ENCODE measurements around the gene PTS. TPM values are rescaled to one million over a fixed set of nuclear protein-coding genes. Genes with fewer than 3 reads are reported as not detected.

The PTS gene
- total and polyA plus RNA-seq, 9 of the 15 experiments (the other 6 are each of a cell fraction or from before 2014, with no cell fraction given): 27.1 to 72.7 (median 41.1) TPM

DNA sequence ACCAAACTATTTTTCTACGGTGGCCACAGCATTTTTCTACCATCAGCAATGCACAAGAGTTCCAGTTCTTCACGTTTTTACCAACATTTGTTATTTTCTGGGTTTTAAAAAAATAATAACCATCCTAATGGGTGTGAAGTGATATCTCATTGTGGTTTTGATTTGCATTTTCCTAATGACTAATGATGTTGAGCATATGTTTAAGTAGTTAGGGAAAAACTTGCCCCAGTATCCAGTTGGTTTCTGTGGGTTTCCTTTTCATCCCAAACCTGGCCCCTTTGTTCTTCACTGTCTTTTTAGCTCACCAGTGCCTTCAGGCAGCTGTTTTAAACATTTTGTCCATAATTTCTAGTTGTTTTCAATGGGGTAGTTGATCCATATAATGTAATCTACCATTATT lies 14.7 kb upstream of the PTS start (continued):
- TF ChIP-seq, protein P1, sequence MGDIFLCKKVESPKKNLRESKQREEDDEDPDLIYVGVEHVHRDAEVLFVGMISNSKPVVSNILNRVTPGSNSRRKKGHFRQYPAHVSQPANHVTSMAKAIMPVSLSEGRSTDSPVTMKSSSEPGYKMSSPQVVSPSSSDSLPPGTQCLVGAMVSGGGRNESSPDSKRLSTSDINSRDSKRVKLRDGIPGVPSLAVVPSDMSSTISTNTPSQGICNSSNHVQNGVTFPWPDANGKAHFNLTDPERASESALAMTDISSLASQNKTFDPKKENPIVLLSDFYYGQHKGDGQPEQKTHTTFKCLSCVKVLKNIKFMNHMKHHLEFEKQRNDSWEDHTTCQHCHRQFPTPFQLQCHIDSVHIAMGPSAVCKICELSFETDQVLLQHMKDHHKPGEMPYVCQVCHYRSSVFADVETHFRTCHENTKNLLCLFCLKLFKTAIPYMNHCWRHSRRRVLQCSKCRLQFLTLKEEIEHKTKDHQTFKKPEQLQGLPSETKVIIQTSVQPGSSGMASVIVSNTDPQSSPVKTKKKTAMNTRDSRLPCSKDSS (IDR thresholded peaks at IDR 0.05; ENCODE audit: low read depth, partially characterized antibody): no peak

DNA sequence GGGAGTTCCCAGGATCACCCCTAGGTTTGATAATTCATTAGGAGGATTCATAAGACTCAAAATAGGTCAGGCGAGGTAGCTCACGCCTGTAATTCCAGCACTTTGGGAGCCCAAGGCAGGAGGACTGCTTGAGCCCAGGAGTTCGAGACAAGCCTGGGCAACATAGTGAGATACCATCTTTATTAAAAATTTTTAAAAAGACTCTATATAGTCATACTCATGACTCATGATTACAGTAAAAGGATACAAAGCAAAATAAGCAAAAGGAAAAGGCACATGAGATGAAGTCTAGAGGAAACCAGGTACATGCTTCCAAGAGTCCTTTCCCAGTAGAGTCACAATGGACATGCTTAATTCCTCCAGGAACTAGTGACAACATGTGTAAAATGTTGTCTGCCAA lies 13.9 kb upstream of the PTS start:
- Histone ChIP-seq H3K79me2 (ENCODE audit: control insufficient read depth, insufficient read depth, low read length) (no peaks in the 10 kb centered on the region), H3K4me1 (replicated peaks in 1 of 2; ENCODE audit: control insufficient read depth in 2 of 2, insufficient read depth in 2 of 2, low read length in 2 of 2) (no peaks in the 10 kb centered on the region), H2AFZ (ENCODE audit: low read depth, low read length) (no peak overlapping the region), H3K4me3 (no peak overlapping the region), H3K9ac (ENCODE audit: insufficient read depth in 1 of 2, low read depth in 2 of 2, low read length in 2 of 2) (no peak overlapping the region), H3K9me3 (replicated peaks; ENCODE audit: control insufficient read depth, insufficient read depth, low read depth, low read length) (no peaks in the 10 kb centered on the region), H3K27me3 (ENCODE audit: control insufficient read depth in 2 of 2, insufficient read depth in 2 of 2, low read length in 2 of 2) (peaks cover 0 to 2% of the 10 kb centered on the region in 2 experiments; a peak in 2 of 5 replicates), H3K36me3 (ENCODE audit: control insufficient read depth, insufficient read depth, low read length) (no peaks in the 10 kb centered on the region), H4K20me1 (replicated peaks; ENCODE audit: control insufficient read depth, insufficient read depth, low read length) (no peaks in the 10 kb centered on the region), H3K27ac (ENCODE audit: extremely low read depth, low read depth, low read length) (no peak overlapping the region), H3K4me2 (ENCODE audit: insufficient read depth, low read length) (no peak overlapping the region), H3K9me1 (ENCODE audit: control insufficient read depth, insufficient read depth, low read length) (no peaks in the 10 kb centered on the region)
- DNase-seq (ENCODE audit: extremely low read depth in 1 of 4, low spot score in 3 of 4) (no peak), FAIRE-seq (no peak), ATAC-seq (no peak)
- no peak for TF ChIP-seq BRF1 (IDR thresholded peaks at IDR 0.05; ENCODE audit: borderline replicate concordance, extremely low read depth, insufficient read length)
- TF ChIP-seq MEF2D (tag; conservative IDR thresholded peaks at IDR 0.05; ENCODE audit: low read depth): no peak
- POLR2A ChIA-PET: no interaction called here
- in situ Hi-C loops (cut with MboI) (no loop called here), intact Hi-C loops (cut with micrococcal nuclease) (no loop called here)
- CTCF ChIA-PET (ENCODE audit: low intra/inter-chr PET ratio): no interaction called here
- BruUV-seq (replicated peaks): no TSS peak
- WGBS (ENCODE audit: insufficient coverage, low coverage, missing lambda C conversion rate): 0% methylated on average over 3 of the region's 3 CpGs

Measured in K562 (cell line).